MCF 10A (cell line): ENCODE results near the gene ACAP1. TPM values are rescaled to one million over a fixed set of nuclear protein-coding genes. Genes with fewer than 3 reads are reported as not detected.
"Not testable (repeated sequence)": the region's sequence is repeated elsewhere in the genome, so short reads cannot be mapped to it uniquely, and the experiment has no call there.

Source experiments
- BruUV-seq: library from RNA; stranded (reverse); fragments of 400-500 nt; replicated peaks from 2 replicates; lab custom pipeline; 2021; lab: Mats Ljungman, UMichigan
- CTCF ChIA-PET: fragments of 300-600 bp; sonication (Branson Sonifier 250); formaldehyde crosslinking; extraction: SDS; loops from one replicate; lab custom pipeline; 2021; ENCODE audit warnings: antibody characterized with exemption, inconsistent platforms; lab: Yijun Ruan, JAX
- POLR2A ChIA-PET: fragments of 300-600, 350-650 bp; sonication (Branson Sonifier 250); formaldehyde crosslinking; extraction: SDS; loops from one replicate; lab custom pipeline; 2020; ENCODE audit warnings: antibody characterized with exemption, inconsistent platforms; lab: Yijun Ruan, JAX
- DNase-seq: peaks from one replicate; pipeline ENCODE4 v3.0.0-alpha.2; 2018; ENCODE audit not compliant: unreplicated experiment
- H3K27ac Mint-ChIP-seq: one replicate; pipeline ENCODE4 v1.8.0; 2022; ENCODE audit warnings: mild to moderate bottlenecking, low read depth, mixed read lengths; ENCODE audit not compliant: unreplicated experiment
- H3K27me3 Mint-ChIP-seq: one replicate; pipeline ENCODE4 v1.8.0; 2022; ENCODE audit warnings: mixed read lengths; ENCODE audit not compliant: insufficient read depth, unreplicated experiment
- H3K36me3 Mint-ChIP-seq: one replicate; pipeline ENCODE4 v1.8.0; 2022; ENCODE audit warnings: mild to moderate bottlenecking, moderate library complexity, mixed read lengths; ENCODE audit not compliant: insufficient read depth, unreplicated experiment
- H3K4me1 Mint-ChIP-seq: one replicate; pipeline ENCODE4 v1.8.0; 2022; ENCODE audit warnings: mixed read lengths; ENCODE audit not compliant: insufficient read depth, unreplicated experiment
- H3K4me3 Mint-ChIP-seq: one replicate; pipeline ENCODE4 v1.8.0; 2022; ENCODE audit warnings: mild to moderate bottlenecking, moderate library complexity, mixed read lengths; ENCODE audit not compliant: unreplicated experiment
- H3K9me3 Mint-ChIP-seq: one replicate; pipeline ENCODE4 v1.8.0; 2022; ENCODE audit warnings: mixed read lengths; ENCODE audit not compliant: unreplicated experiment
- intact Hi-C: fragments of 100-400 bp; cut with micrococcal nuclease; formaldehyde crosslinking; loops from 2 replicates; pipeline ENCODE4 v1.14.1; 2022
- total RNA-seq: library from RNA; stranded (reverse); gene quantifications from 2 replicates; pipeline ENCODE4 v1.2.3, GENCODE V29; 2022
- TF ChIP-seq, protein P1 (sequence below): fragments of 200-600 bp; IDR thresholded peaks from one replicate; pipeline ENCODE4 v1.8.0; 2022; ENCODE audit warnings: antibody characterized with exemption, mild to moderate bottlenecking; ENCODE audit not compliant: unreplicated experiment

Gene ACAP1
- total RNA-seq, 1 experiment from 2014 or later = 4.9 TPM

DNA sequence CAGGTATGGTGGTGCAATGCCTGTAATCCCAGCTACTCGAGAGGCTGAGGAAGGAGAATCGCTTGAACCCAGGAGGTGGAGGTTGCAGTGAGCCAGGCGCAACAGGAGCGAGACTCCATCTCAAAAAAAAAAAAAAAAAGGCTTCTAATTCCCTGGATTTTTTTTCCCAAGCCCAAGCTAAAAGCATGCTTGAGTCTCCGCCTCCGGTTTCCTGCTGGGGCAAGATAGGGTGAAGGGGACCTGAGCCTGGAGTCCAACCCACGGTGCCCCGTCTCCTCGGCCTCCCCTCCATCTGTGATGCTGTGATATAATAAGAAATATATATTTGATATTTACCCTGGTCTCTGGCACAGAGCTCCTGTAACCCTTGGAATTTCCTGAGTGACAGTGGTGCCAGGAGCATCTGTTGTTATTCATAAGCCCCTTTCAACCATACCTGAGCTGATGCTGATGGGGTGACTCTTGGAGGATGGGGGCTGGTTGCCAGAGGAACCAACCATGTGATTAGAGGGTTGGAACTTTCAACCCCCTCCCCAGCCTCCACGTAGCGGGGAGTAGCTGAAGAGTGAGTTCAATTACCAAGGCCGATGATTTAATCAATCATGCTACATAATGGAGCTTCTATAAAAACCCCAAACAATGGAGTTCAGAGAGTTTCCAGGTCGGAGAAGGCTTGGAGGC, 31.7 kb downstream of the ACAP1 start:
- no peaks in the 10 kb centered on the region for H3K9me3 Mint-ChIP-seq
- ChIA-PET CTCF (interaction anchor here (2.1 kb wide), 1 partner anchor 12 kb away, joined by 14 read pairs; no protein-coding TSS in a partner anchor), POLR2A (interaction anchor here (0.6 to 1.0 kb wide), 2 partner anchors 12 to 1234 kb away, joined by 3 to 4 read pairs; no protein-coding TSS in a partner anchor)
- H3K36me3 Mint-ChIP-seq = no peaks in the 10 kb centered on the region
- DNase-seq = no peak
- no peaks in the 10 kb centered on the region for H3K4me1 Mint-ChIP-seq
- intact Hi-C loops = no loop called here
- TF ChIP-seq, protein P1, sequence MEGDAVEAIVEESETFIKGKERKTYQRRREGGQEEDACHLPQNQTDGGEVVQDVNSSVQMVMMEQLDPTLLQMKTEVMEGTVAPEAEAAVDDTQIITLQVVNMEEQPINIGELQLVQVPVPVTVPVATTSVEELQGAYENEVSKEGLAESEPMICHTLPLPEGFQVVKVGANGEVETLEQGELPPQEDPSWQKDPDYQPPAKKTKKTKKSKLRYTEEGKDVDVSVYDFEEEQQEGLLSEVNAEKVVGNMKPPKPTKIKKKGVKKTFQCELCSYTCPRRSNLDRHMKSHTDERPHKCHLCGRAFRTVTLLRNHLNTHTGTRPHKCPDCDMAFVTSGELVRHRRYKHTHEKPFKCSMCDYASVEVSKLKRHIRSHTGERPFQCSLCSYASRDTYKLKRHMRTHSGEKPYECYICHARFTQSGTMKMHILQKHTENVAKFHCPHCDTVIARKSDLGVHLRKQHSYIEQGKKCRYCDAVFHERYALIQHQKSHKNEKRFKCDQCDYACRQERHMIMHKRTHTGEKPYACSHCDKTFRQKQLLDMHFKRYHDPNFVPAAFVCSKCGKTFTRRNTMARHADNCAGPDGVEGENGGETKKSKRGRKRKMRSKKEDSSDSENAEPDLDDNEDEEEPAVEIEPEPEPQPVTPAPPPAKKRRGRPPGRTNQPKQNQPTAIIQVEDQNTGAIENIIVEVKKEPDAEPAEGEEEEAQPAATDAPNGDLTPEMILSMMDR = no peak
- no peak overlapping the region for H3K4me3 Mint-ChIP-seq
- no TSS peak for BruUV-seq
- no peaks in the 10 kb centered on the region for H3K27me3 Mint-ChIP-seq
- no peak overlapping the region for H3K27ac Mint-ChIP-seq

DNA sequence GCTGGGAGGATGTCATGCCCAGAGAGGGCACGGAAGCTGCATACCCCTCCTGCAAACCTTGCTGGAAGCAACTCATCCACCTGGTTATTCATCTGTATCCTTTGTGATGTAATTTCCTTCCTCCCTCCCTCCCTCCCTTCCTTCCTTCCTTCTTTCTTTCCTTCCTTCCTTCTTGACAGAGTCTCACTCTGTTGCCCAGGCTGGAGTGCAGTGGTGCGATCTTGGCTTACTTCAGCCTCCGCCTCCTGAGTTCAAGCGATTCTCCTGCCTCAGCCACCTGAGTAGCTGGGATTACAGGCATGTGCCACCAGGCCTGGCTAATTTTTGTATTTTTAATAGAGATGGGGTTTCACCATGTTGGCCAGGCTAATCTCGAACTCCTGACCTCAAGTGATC, 32.3 kb downstream of the ACAP1 start:
- H3K9me3 Mint-ChIP-seq, BruUV-seq, H3K4me3 Mint-ChIP-seq, H3K36me3 Mint-ChIP-seq, H3K27ac Mint-ChIP-seq, intact Hi-C loops, H3K27me3 Mint-ChIP-seq, H3K4me1 Mint-ChIP-seq, DNase-seq: not testable (repeated sequence)
- POLR2A ChIA-PET = interaction anchor here (1.0 kb wide), 1 partner anchor 12 kb away, joined by 3 read pairs; no protein-coding TSS in a partner anchor
- CTCF ChIA-PET = interaction anchor here (2.1 kb wide), 1 partner anchor 12 kb away, joined by 14 read pairs; no protein-coding TSS in a partner anchor

DNA sequence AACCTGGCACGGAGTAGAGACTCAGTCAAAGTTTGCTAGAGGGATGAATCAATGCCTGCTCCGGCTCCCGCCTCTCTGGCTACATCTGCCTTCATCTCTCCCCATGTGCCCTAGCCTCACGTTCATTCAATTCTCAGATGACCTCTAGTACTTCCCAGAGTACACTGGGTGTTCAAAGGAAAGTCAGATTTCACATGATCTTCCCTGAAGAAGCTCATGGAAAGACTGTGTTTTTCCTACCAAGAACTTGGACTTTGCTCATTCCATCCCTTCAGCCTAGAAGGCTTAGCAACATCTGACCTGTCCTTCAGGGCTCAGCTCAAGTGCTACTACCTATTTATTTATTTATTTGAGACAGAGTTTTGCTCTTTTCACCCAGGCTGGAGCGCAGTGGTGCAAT, 33.5 kb downstream of the ACAP1 start:
- CTCF ChIA-PET = interaction anchor here (2.1 kb wide), 1 partner anchor 14 kb away, joined by 12 read pairs; no protein-coding TSS in a partner anchor

DNA sequence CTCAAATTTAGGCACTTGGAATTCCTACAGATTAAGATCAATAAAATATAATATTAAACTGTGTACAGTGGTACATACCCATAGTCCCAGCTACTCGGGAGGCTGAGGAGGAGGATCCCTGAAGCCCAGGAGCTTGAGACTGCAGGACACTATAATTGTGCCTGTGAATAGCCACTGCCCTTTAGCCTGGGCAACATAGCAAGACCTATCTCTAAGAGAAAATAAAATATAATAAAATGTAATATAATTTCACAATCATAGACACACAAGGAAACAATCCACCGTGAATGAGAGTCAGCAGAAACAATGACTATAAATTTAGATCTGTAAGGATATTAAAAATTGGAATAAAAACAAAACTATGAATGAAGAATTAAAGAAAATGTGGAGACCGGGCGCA, 34.5 kb downstream of the ACAP1 start:
- POLR2A ChIA-PET = interaction anchor here (1.1 to 1.7 kb wide), 2 partner anchors 10 to 71 kb away, joined by 3 to 4 read pairs; partner anchors contain the start of gene TNK1
- Mint-ChIP-seq H3K4me3 (no peak overlapping the region), H3K36me3 (no peaks in the 10 kb centered on the region), H3K9me3 (no peaks in the 10 kb centered on the region), H3K27me3 (no peaks in the 10 kb centered on the region), H3K4me1 (no peaks in the 10 kb centered on the region), H3K27ac (no peak overlapping the region)
- no TSS peak for BruUV-seq
- TF ChIP-seq, protein P1 = no peak
- CTCF ChIA-PET = interaction anchor here (2.1 kb wide), 1 partner anchor 15 kb away, joined by 12 read pairs; no protein-coding TSS in a partner anchor
- intact Hi-C loops = no loop called here
- DNase-seq = no peak

More for the DNA sequence above, 33.5 kb downstream of the ACAP1 start:
- BruUV-seq = no TSS peak
- no peaks in the 10 kb centered on the region for H3K27me3 Mint-ChIP-seq
- intact Hi-C loops = no loop called here
- DNase-seq = no peak
- H3K4me3 Mint-ChIP-seq = no peak overlapping the region
- POLR2A ChIA-PET = interaction anchor here (1.1 kb wide), 1 partner anchor 70 kb away, joined by 3 read pairs; no protein-coding TSS in a partner anchor
- no peaks in the 10 kb centered on the region for H3K36me3 Mint-ChIP-seq
- no peak overlapping the region for H3K27ac Mint-ChIP-seq
- TF ChIP-seq, protein P1 = no peak
- H3K9me3 Mint-ChIP-seq = no peaks in the 10 kb centered on the region
- no peaks in the 10 kb centered on the region for H3K4me1 Mint-ChIP-seq
